MM.1S (cell line): Measurements from ENCODE around the gene PROM2.

Source experiments
- DNase-seq: peaks from one replicate; pipeline ENCODE4 v3.0.0-alpha.2; 2015
- H2AFZ ChIP-seq: fragments of 300-600 bp; sonication (generic); 2 replicates; pipeline ENCODE4 v1.6.0; 2016; ENCODE audit warnings: antibody characterized with exemption, low read length
- H3F3A ChIP-seq: fragments of 300-600 bp; sonication (generic); 2 replicates; pipeline ENCODE4 v1.6.1; 2016; ENCODE audit warnings: mild to moderate bottlenecking, antibody characterized with exemption, low read length, moderate library complexity, mixed read lengths; ENCODE audit not compliant: insufficient read depth
- H3K27ac ChIP-seq: fragments of 300-600 bp; sonication (generic); 2 replicates; pipeline ENCODE4 v1.5.1; 2016; ENCODE audit warnings: mild to moderate bottlenecking, low read length
- H3K27me3 ChIP-seq: fragments of 300-600 bp; sonication (generic); replicated peaks from 2 replicates; pipeline ENCODE4 v1.6.0; 2016; ENCODE audit warnings: low read length; ENCODE audit not compliant: insufficient read depth
- H3K36me3 ChIP-seq: fragments of 300-600 bp; sonication (generic); replicated peaks from 2 replicates; pipeline ENCODE4 v1.6.1; 2016; ENCODE audit warnings: mild to moderate bottlenecking, low read length, mixed read lengths; ENCODE audit not compliant: insufficient read depth
- H3K4me1 ChIP-seq: fragments of 300-600 bp; sonication (generic); 2 replicates; pipeline ENCODE4 v1.6.1; 2016; ENCODE audit warnings: low read length, mixed read lengths
- H3K4me2 ChIP-seq: fragments of 300-600 bp; sonication (generic); 2 replicates; pipeline ENCODE4 v1.6.0; 2016; ENCODE audit warnings: low read depth, low read length
- H3K4me3 ChIP-seq: fragments of 300-600 bp; sonication (generic); 2 replicates; pipeline ENCODE4 v1.5.1; 2016; ENCODE audit warnings: low read length, mixed read lengths
- H3K79me2 ChIP-seq: fragments of 300-600 bp; sonication (generic); 2 replicates; pipeline ENCODE4 v1.6.1; 2016; ENCODE audit warnings: mixed run types, low read length, mixed read lengths
- H3K9ac ChIP-seq: fragments of 300-600 bp; sonication (generic); 2 replicates; pipeline ENCODE4 v1.6.1; 2016; ENCODE audit warnings: low read length, mixed read lengths
- H3K9me2 ChIP-seq: fragments of 300-600 bp; sonication (generic); replicated peaks from 2 replicates; pipeline ENCODE4 v1.6.1; 2016; ENCODE audit warnings: mild to moderate bottlenecking, low read length, mixed read lengths; ENCODE audit not compliant: insufficient read depth
- H3K9me3 ChIP-seq: fragments of 300-600 bp; sonication (generic); replicated peaks from 2 replicates; pipeline ENCODE4 v1.6.1; 2016; ENCODE audit warnings: mild to moderate bottlenecking, low read length, mixed read lengths; ENCODE audit not compliant: insufficient read depth
- H4K20me1 ChIP-seq: fragments of 300-600 bp; sonication (generic); 2 replicates; pipeline ENCODE4 v1.6.1; 2016; ENCODE audit warnings: mild to moderate bottlenecking, low read length, moderate library complexity, mixed read lengths; ENCODE audit not compliant: insufficient read depth
- CTCF ChIP-seq: fragments of 300-600 bp; sonication (generic); IDR thresholded peaks from 2 replicates; pipeline ENCODE4 v1.5.1; 2016; ENCODE audit warnings: antibody characterized with exemption, low read length, mixed read lengths
- EZH2 ChIP-seq: fragments of 300-600 bp; sonication (generic); optimal IDR thresholded peaks from 2 replicates; pipeline ENCODE3; 2017; ENCODE audit warnings: low read depth, mild to moderate bottlenecking, antibody characterized with exemption, low read length, mixed read lengths
- EZH2phosphoT487 ChIP-seq: fragments of 300-600 bp; sonication (generic); IDR thresholded peaks from 2 replicates; pipeline ENCODE4 v1.6.1; 2018; ENCODE audit warnings: antibody characterized with exemption, low read length

The PROM2 gene

DNA sequence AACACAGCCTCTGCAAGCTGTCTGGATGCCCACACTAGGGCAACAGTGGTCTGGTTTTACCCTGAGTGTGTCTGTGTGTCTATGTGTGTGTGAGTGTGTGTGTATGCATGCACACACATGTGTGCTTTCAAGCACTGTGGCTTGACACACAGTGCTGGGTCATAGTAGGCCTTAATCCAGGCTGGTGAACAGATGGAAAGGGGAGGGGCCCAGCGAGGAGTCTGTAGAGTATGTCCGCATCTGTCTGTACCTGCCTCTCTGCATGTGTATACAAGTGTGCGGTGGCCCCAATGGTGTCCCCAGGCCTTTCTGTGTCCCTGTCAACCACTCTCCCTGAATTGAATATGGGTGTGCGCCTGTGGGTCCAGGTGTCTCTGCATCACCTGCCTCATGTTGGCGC lies 13.6 kb downstream of the PROM2 start:
- H3K27me3 ChIP-seq, result no peaks in the 10 kb centered on the region
- no peaks in the 10 kb centered on the region for H3K9me3 ChIP-seq
- no peak overlapping the region for H2AFZ ChIP-seq
- H4K20me1 ChIP-seq, result no peaks in the 10 kb centered on the region
- H3K27ac ChIP-seq, result no peak overlapping the region
- DNase-seq, result no peak
- H3K9ac ChIP-seq, result no peak overlapping the region
- no peaks in the 10 kb centered on the region for H3K9me2 ChIP-seq
- no peak overlapping the region for H3K4me3 ChIP-seq
- TF ChIP-seq CTCF (no peak), EZH2phosphoT487 (no peak), EZH2 (no peak)
- H3F3A ChIP-seq, result no peaks in the 10 kb centered on the region
- H3K79me2 ChIP-seq, result no peaks in the 10 kb centered on the region
- no peaks in the 10 kb centered on the region for H3K36me3 ChIP-seq
- H3K4me2 ChIP-seq, result no peak overlapping the region
- H3K4me1 ChIP-seq, result no peaks in the 10 kb centered on the region

GRCh38 chr2:95289253-95289652 lies 15.0 kb downstream of the PROM2 start:
- Histone ChIP-seq H3K4me3 (no peak overlapping the region), H4K20me1 (no peaks in the 10 kb centered on the region), H3K9ac (no peak overlapping the region), H3K27ac (no peak overlapping the region), H3K4me1 (no peaks in the 10 kb centered on the region), H3K27me3 (no peaks in the 10 kb centered on the region), H2AFZ (no peak overlapping the region), H3K79me2 (no peaks in the 10 kb centered on the region), H3K9me2 (no peaks in the 10 kb centered on the region), H3K9me3 (no peaks in the 10 kb centered on the region), H3F3A (no peaks in the 10 kb centered on the region), H3K36me3 (no peaks in the 10 kb centered on the region), H3K4me2 (no peak overlapping the region)
- TF ChIP-seq EZH2 (no peak), CTCF (no peak), EZH2phosphoT487 (no peak)
- DNase-seq, result no peak

GRCh38 chr2:95291222-95291621 lies 17.0 kb downstream of the PROM2 start:
- H3K36me3 ChIP-seq, result no peaks in the 10 kb centered on the region
- H3K9ac ChIP-seq, result no peak overlapping the region
- H3F3A ChIP-seq, result no peaks in the 10 kb centered on the region
- no peak overlapping the region for H2AFZ ChIP-seq
- H3K79me2 ChIP-seq, result no peaks in the 10 kb centered on the region
- H3K27ac ChIP-seq, result no peak overlapping the region
- no peaks in the 10 kb centered on the region for H3K9me2 ChIP-seq
- no peaks in the 10 kb centered on the region for H3K4me1 ChIP-seq
- no peaks in the 10 kb centered on the region for H3K27me3 ChIP-seq
- H3K4me3 ChIP-seq, result no peak overlapping the region
- H3K4me2 ChIP-seq, result no peak overlapping the region
- no peaks in the 10 kb centered on the region for H4K20me1 ChIP-seq
- DNase-seq, result no peak
- H3K9me3 ChIP-seq, result no peaks in the 10 kb centered on the region
- no peak for TF ChIP-seq CTCF
- TF ChIP-seq EZH2phosphoT487, result no peak
- no peak for TF ChIP-seq EZH2
